ENCODE data around the gene P2RY14. TPM values are rescaled to one million over a fixed set of nuclear protein-coding genes. Genes with fewer than 3 reads are reported as not detected.
"Not testable (repeated sequence)": the region's sequence is repeated elsewhere in the genome, so short reads cannot be mapped to it uniquely, and the experiment has no call there.

The P2RY14 gene
- polyA plus RNA-seq, 4 donors: 1.1 to 5.5 (median 1.3) TPM; not detected in 1

DNA sequence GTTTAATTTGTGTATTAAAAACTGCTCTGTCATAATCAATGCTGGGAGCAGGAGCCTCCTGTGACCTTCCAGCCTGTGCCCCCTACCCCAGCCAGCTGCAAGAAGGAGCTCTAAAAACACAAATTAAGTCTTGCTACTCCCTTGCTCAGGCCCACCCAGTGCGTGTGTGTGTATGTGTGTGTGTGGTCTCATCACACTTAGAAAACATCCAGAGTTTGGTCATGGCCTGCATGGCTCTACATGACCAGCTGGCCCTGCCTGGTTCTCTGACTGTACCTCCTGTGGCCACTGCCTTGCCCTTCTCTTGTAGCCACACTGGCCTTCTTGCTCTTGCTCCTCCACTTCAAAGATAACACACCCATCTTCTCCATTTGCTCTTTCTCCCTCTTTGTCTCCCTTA lies 13.7 kb downstream of the P2RY14 start:
- H3K36me3 ChIP-seq (ENCODE audit: control insufficient read depth in 3 of 3, insufficient read depth in 2 of 3, low read depth in 1 of 3, low read length in 3 of 3): no peaks in the 10 kb centered on the region
- 81 to 100% (median 89%) methylated on average over 1 of the region's 1 CpG for WGBS, 3 donors
- FAIRE-seq (no peak), DNase-seq (no peak)
- H3K9me3 ChIP-seq (ENCODE audit: control insufficient read depth in 2 of 2, insufficient read depth in 1 of 2, low read depth in 1 of 2, low read length in 1 of 2): no peaks in the 10 kb centered on the region
- no peaks in the 10 kb centered on the region for H3K27me3 ChIP-seq (ENCODE audit: control insufficient read depth in 3 of 3, insufficient read depth in 3 of 3, low read length in 3 of 3)
- H3K27ac ChIP-seq (ENCODE audit: low read depth in 1 of 3, low read length in 2 of 3): peak overlapping the region in 1 of 3 donors; percentile 22
- peaks cover 0 to 2% (median 0%) of the 10 kb centered on the region in 3 donors for H3K4me1 ChIP-seq (ENCODE audit: control insufficient read depth in 3 of 3, insufficient read depth in 2 of 3, low read depth in 1 of 3, low read length in 2 of 3)
- no peak overlapping the region for H3K4me3 ChIP-seq (ENCODE audit: low read depth in 1 of 3, low read length in 3 of 3)

DNA sequence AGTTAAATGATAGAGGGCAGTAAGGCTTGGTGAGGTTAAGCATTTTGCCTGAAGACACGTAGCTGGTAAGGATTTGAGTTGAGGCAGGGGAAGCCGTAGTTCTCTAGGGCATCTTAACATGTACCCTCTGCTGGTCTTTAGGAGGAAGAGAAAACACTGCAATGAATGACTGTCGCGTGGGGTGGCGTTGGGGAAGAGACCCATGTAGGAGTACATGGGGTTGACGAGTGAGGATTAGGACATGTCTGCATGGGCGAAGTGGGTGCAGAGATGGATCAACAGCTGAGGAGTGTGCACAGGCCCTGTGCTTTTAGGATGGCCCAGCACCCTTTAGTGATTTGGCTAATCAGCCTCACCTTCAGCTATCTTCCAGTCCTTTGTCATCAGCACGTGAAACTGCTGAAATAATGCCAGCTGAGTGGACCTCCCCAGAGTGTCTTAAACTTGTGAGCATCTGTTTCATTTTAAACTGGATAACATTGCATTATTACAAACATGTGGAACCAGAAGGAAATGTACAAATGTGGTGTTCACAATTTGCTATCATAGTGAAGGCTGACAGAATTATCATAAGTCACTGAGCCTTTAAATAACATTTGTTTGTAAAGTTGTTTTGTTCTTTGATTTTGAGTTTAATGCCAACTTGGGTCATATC lies 15.3 kb downstream of the P2RY14 start:
- Histone ChIP-seq H3K27ac (ENCODE audit: low read depth in 1 of 3, low read length in 2 of 3) (peak overlapping the region in 1 of 3 donors; percentile 14), H3K4me3 (ENCODE audit: low read depth in 1 of 3, low read length in 3 of 3) (no peak overlapping the region), H3K36me3 (ENCODE audit: control insufficient read depth in 3 of 3, insufficient read depth in 2 of 3, low read depth in 1 of 3, low read length in 3 of 3) (no peaks in the 10 kb centered on the region), H3K4me1 (ENCODE audit: control insufficient read depth in 3 of 3, insufficient read depth in 2 of 3, low read depth in 1 of 3, low read length in 2 of 3) (peaks cover 0 to 2% (median 0%) of the 10 kb centered on the region in 3 donors), H3K27me3 (ENCODE audit: control insufficient read depth in 3 of 3, insufficient read depth in 3 of 3, low read length in 3 of 3) (no peaks in the 10 kb centered on the region), H3K9me3 (ENCODE audit: control insufficient read depth in 2 of 2, insufficient read depth in 1 of 2, low read depth in 1 of 2, low read length in 1 of 2) (no peaks in the 10 kb centered on the region)
- WGBS, 3 donors: 81 to 83% (median 83%) methylated on average over 8 of the region's 8 CpGs
- no peak for FAIRE-seq
- no peak for DNase-seq

- WGBS, 3 donors: 56 to 64% (median 59%) methylated on average over 3 of the region's 3 CpGs
- Histone ChIP-seq H3K4me1 (ENCODE audit: control insufficient read depth in 3 of 3, insufficient read depth in 2 of 3, low read depth in 1 of 3, low read length in 2 of 3) (no peaks in the 10 kb centered on the region), H3K27ac (ENCODE audit: low read depth in 1 of 3, low read length in 2 of 3) (no peak overlapping the region), H3K9me3 (ENCODE audit: control insufficient read depth in 2 of 2, insufficient read depth in 1 of 2, low read depth in 1 of 2, low read length in 1 of 2) (no peaks in the 10 kb centered on the region), H3K4me3 (ENCODE audit: low read depth in 1 of 3, low read length in 3 of 3) (no peak overlapping the region), H3K27me3 (ENCODE audit: control insufficient read depth in 3 of 3, insufficient read depth in 3 of 3, low read length in 3 of 3) (peaks cover 0 to 2% (median 0%) of the 10 kb centered on the region in 3 donors), H3K36me3 (ENCODE audit: control insufficient read depth in 3 of 3, insufficient read depth in 2 of 3, low read depth in 1 of 3, low read length in 3 of 3) (no peaks in the 10 kb centered on the region)
- DNase-seq (no peak), FAIRE-seq (no peak)
Measured at GRCh38 chr3:151259664-151260063, 18.7 kb downstream of the P2RY14 start.

- DNase-seq (no peak), FAIRE-seq (no peak)
- no peaks in the 10 kb centered on the region for H3K36me3 ChIP-seq (ENCODE audit: control insufficient read depth in 3 of 3, insufficient read depth in 2 of 3, low read depth in 1 of 3, low read length in 3 of 3)
- H3K27me3 ChIP-seq (ENCODE audit: control insufficient read depth in 3 of 3, insufficient read depth in 3 of 3, low read length in 3 of 3): peaks cover 0 to 2% (median 0%) of the 10 kb centered on the region in 3 donors
- no peak overlapping the region for H3K4me3 ChIP-seq (ENCODE audit: low read depth in 1 of 3, low read length in 3 of 3)
- 78 to 82% (median 79%) methylated on average over 1 of the region's 1 CpG for WGBS, 3 donors
- no peaks in the 10 kb centered on the region for H3K9me3 ChIP-seq (ENCODE audit: control insufficient read depth in 2 of 2, insufficient read depth in 1 of 2, low read depth in 1 of 2, low read length in 1 of 2)
- H3K4me1 ChIP-seq (ENCODE audit: control insufficient read depth in 3 of 3, insufficient read depth in 2 of 3, low read depth in 1 of 3, low read length in 2 of 3): no peaks in the 10 kb centered on the region
- H3K27ac ChIP-seq (ENCODE audit: low read depth in 1 of 3, low read length in 2 of 3): no peak overlapping the region
Measured at GRCh38 chr3:151256749-151257148, 21.6 kb downstream of the P2RY14 start.

DNA sequence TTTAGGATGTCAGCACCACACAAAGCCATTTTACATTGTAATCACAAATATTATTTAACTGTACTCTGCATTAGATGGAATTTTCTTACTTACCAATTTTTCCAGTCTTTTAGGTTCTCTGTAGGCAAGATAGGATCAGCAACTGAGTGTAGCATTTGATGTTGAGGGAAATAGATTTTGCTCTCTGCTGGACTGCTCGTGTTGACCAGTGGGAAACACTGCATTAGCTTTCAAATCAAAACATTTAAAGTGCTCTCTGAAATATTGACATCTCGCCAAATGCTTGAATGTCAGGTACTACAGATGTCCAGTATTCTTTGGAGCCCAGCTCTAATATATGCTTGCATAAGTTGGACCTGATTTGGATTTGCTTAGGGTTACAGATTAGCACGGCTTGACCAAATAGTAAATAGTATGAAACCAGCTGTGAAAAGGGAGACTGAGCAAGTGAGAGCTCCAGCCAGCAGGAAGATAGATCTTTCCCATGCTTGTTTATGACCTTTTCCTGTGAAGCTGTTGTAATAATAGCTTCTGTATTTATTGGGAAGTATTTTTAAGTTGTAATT lies 29.5 kb downstream of the P2RY14 start:
- H3K27ac ChIP-seq (ENCODE audit: low read depth in 1 of 3, low read length in 2 of 3): no peak overlapping the region
- H3K4me3 ChIP-seq (ENCODE audit: low read depth in 1 of 3, low read length in 3 of 3): no peak overlapping the region

GRCh38 chr3:151242006-151242405 lies 36.3 kb downstream of the P2RY14 start:
- H3K4me1 ChIP-seq (ENCODE audit: control insufficient read depth in 3 of 3, insufficient read depth in 2 of 3, low read depth in 1 of 3, low read length in 2 of 3); H3K4me3 ChIP-seq (ENCODE audit: low read depth in 1 of 3, low read length in 3 of 3); FAIRE-seq; H3K27me3 ChIP-seq (ENCODE audit: control insufficient read depth in 3 of 3, insufficient read depth in 3 of 3, low read length in 3 of 3); H3K36me3 ChIP-seq (ENCODE audit: control insufficient read depth in 3 of 3, insufficient read depth in 2 of 3, low read depth in 1 of 3, low read length in 3 of 3); H3K9me3 ChIP-seq (ENCODE audit: control insufficient read depth in 2 of 2, insufficient read depth in 1 of 2, low read depth in 1 of 2, low read length in 1 of 2); H3K27ac ChIP-seq (ENCODE audit: low read depth in 1 of 3, low read length in 2 of 3); DNase-seq: not testable (repeated sequence)
- WGBS, 3 donors: 77 to 86% (median 77%) methylated on average over 7 to 18 of the region's 18 CpGs

More for the DNA sequence above, 29.5 kb downstream of the P2RY14 start:
- no peaks in the 10 kb centered on the region for H3K4me1 ChIP-seq (ENCODE audit: control insufficient read depth in 3 of 3, insufficient read depth in 2 of 3, low read depth in 1 of 3, low read length in 2 of 3)
- H3K27me3 ChIP-seq (ENCODE audit: control insufficient read depth in 3 of 3, insufficient read depth in 3 of 3, low read length in 3 of 3): no peaks in the 10 kb centered on the region
- FAIRE-seq: no peak
- H3K9me3 ChIP-seq (ENCODE audit: control insufficient read depth in 2 of 2, insufficient read depth in 1 of 2, low read depth in 1 of 2, low read length in 1 of 2): no peaks in the 10 kb centered on the region
- DNase-seq: no peak
- H3K36me3 ChIP-seq (ENCODE audit: control insufficient read depth in 3 of 3, insufficient read depth in 2 of 3, low read depth in 1 of 3, low read length in 3 of 3): no peaks in the 10 kb centered on the region
- WGBS, 3 donors: 45 to 62% (median 57%) methylated on average over 3 of the region's 3 CpGs

DNA sequence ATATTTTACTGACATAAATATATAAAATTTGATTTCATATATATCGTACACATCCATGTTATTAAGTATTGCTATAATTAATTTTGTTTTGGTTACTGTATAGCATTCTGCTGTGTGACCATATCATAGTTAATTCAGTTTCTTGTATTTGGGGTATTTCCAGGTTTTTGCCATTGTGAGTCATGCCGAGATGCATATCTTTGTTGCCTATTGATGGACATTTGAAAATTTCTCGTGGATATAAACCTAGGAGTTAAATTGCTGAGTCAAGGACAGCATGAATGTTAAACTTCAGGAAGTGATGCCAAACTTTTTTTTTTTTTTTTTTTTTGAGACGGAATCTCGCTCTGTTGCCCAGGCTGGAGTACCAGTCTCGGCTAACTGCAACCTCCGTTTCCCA lies 41.6 kb downstream of the P2RY14 start:
- Histone ChIP-seq H3K27ac (ENCODE audit: low read depth in 1 of 3, low read length in 2 of 3) (no peak overlapping the region), H3K36me3 (ENCODE audit: control insufficient read depth in 3 of 3, insufficient read depth in 2 of 3, low read depth in 1 of 3, low read length in 3 of 3) (no peaks in the 10 kb centered on the region), H3K9me3 (ENCODE audit: control insufficient read depth in 2 of 2, insufficient read depth in 1 of 2, low read depth in 1 of 2, low read length in 1 of 2) (no peaks in the 10 kb centered on the region), H3K4me3 (ENCODE audit: low read depth in 1 of 3, low read length in 3 of 3) (no peak overlapping the region), H3K27me3 (ENCODE audit: control insufficient read depth in 3 of 3, insufficient read depth in 3 of 3, low read length in 3 of 3) (no peaks in the 10 kb centered on the region), H3K4me1 (ENCODE audit: control insufficient read depth in 3 of 3, insufficient read depth in 2 of 3, low read depth in 1 of 3, low read length in 2 of 3) (no peaks in the 10 kb centered on the region)
- DNase-seq (no peak), FAIRE-seq (peak; percentile 15)
- WGBS, 3 donors: 88 to 95% (median 90%) methylated on average over 7 of the region's 7 CpGs

DNA sequence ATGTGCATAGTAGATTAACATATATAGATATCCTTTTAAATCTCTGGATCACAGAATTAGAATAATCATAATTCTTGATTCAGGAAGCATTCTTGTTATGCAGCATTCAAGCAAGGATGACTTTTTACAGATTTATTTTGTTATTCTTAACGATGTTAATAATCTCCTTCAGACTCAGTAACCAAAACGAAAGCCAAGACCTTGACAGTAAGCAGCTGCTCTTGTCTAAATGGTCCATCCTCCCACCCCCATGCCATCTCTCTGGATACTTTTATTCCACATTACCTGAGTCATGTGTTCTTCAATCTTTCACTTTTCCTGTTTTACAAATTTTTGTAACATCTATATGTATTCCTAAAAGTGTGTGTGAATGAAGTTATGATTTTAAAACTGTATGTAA lies 42.0 kb downstream of the P2RY14 start:
- Histone ChIP-seq H3K9me3 (ENCODE audit: control insufficient read depth in 2 of 2, insufficient read depth in 1 of 2, low read depth in 1 of 2, low read length in 1 of 2) (no peaks in the 10 kb centered on the region), H3K27ac (ENCODE audit: low read depth in 1 of 3, low read length in 2 of 3) (no peak overlapping the region), H3K36me3 (ENCODE audit: control insufficient read depth in 3 of 3, insufficient read depth in 2 of 3, low read depth in 1 of 3, low read length in 3 of 3) (no peaks in the 10 kb centered on the region), H3K4me3 (ENCODE audit: low read depth in 1 of 3, low read length in 3 of 3) (no peak overlapping the region), H3K4me1 (ENCODE audit: control insufficient read depth in 3 of 3, insufficient read depth in 2 of 3, low read depth in 1 of 3, low read length in 2 of 3) (no peaks in the 10 kb centered on the region), H3K27me3 (ENCODE audit: control insufficient read depth in 3 of 3, insufficient read depth in 3 of 3, low read length in 3 of 3) (no peaks in the 10 kb centered on the region)
- DNase-seq: no peak
- FAIRE-seq: no peak
- WGBS, 3 donors: 58 to 84% (median 74%) methylated on average over 2 of the region's 2 CpGs

- no peak for FAIRE-seq
- Histone ChIP-seq H3K4me3 (ENCODE audit: low read depth in 1 of 3, low read length in 3 of 3) (no peak overlapping the region), H3K27me3 (ENCODE audit: control insufficient read depth in 3 of 3, insufficient read depth in 3 of 3, low read length in 3 of 3) (no peaks in the 10 kb centered on the region), H3K27ac (ENCODE audit: low read depth in 1 of 3, low read length in 2 of 3) (no peak overlapping the region), H3K4me1 (ENCODE audit: control insufficient read depth in 3 of 3, insufficient read depth in 2 of 3, low read depth in 1 of 3, low read length in 2 of 3) (no peaks in the 10 kb centered on the region), H3K9me3 (ENCODE audit: control insufficient read depth in 2 of 2, insufficient read depth in 1 of 2, low read depth in 1 of 2, low read length in 1 of 2) (no peaks in the 10 kb centered on the region), H3K36me3 (ENCODE audit: control insufficient read depth in 3 of 3, insufficient read depth in 2 of 3, low read depth in 1 of 3, low read length in 3 of 3) (no peaks in the 10 kb centered on the region)
- 79 to 86% (median 85%) methylated on average over 6 of the region's 6 CpGs for WGBS, 3 donors
- DNase-seq: no peak
Measured at GRCh38 chr3:151234825-151235224, 43.5 kb downstream of the P2RY14 start.
